Hematopoietic multipotent progenitor cell (in vitro differentiated cells): Measurements from ENCODE around the gene MYRIP. TPM values are rescaled to one million over a fixed set of nuclear protein-coding genes. Genes with fewer than 3 reads are reported as not detected.
"Not testable (repeated sequence)": the region's sequence is repeated elsewhere in the genome, so short reads cannot be mapped to it uniquely, and the experiment has no call there.

Source experiments
- DNase-seq, 3 donors: peaks; one replicate each; pipeline ENCODE4 v3.0.0-alpha.2; 2011 to 2015; ENCODE audit warnings: low read depth in 2 of 3, low spot score in 2 of 3
- total RNA-seq: library from RNA; depleted of rRNA; stranded (reverse); fragments of >200 nt; gene quantifications from one replicate; pipeline ENCODE4 v1.2.3, GENCODE V29; 2012

MYRIP gene
- total RNA-seq: under 0.01 TPM

DNA sequence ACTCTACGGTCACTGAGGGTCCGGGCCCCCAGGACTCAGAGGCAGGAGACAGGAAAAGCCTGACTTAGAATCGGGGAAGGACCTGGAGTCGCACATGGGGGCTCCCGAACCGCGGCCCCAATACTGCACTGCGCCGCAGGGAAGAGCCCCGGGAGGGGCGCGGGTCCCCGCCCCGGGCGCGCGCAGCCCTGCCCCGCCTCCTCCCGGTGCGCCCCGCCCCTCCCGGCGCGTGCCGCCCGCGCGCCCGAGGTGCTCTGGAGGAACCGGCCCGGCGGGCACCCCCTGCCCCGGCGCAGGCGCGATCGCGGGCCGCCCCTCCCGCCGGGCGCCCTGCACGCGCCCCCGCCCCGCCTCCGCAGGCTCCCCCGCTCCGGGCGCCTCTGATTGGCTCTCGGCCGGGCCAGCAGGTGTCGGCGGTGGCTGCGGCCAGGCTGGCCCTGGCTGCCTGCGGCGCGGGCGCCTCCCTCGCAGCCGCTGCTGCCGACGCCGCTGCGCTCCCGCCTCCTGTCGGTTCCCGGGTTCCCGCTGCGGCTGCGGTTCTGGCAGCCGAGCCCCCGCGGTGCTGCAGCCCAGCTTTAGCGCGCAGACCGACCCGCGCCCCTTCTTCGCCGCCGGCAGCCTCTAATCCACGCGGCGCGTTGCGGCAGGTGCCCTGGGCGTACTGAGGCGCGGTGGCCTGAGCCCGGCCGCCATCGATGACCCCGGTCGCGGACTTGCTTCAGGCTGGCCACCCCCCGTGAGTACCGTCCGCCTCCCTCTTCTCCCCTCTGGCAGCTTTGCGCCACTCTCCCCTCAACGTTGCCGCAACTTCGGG is at the start of gene MYRIP:
Gene MYRIP (plus strand): TSS at position 429 of the 814 bp plus-strand sequence. CDS start 91,208 bp downstream, outside the sequence.
- DNase-seq: peak in 2 of 3 donors; percentile 64 to 69

- no peak for DNase-seq
Measured at GRCh38 chr3:39760325-39760724, 49.1 kb upstream of the MYRIP start.

DNA sequence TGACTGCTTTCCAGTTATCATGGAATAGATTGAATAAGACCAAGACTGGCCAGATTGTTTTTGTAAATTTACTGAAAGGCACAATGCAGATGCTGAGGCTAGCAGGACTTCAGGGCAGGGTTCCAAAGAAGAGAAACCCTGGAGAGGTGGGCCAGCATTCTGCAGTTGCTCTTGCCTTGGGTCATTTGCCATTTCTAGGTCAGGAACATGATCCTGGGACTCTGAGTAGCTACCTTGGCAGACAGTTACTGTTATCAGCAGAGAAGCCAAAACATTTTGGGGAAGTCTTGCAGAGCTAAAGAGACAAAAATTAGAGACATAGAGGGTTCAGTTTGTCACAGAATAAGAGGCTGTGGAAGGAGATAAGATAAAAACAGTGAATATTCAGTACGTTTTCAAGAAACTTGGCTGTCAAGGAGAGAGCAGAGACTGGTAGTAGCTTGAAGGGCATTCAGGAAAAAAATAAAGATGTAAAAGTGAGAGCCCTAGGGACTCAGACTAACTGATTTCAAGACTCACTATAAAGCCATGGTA is 46.8 kb upstream of the MYRIP start:
- DNase-seq: peak in 1 of 3 donors; percentile 4

DNA sequence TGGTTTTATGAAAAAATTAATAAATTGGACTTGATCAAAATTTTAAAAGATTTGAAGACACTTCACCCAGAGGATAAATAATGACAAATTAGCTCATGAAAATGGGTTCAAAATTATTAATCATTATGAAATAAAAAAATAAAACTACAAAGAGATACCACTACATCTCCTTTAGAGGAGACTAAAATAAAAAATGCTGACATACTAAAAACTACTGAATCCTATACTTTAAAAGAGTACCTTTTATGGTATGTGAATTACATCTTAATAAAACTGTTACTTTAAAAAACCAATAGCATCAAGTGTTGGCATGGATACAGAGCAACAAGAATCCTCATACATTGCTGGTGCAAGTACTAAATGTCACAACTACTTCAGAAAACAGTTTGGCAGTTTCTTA is 46.0 kb upstream of the MYRIP start:
- no peak for DNase-seq

DNA sequence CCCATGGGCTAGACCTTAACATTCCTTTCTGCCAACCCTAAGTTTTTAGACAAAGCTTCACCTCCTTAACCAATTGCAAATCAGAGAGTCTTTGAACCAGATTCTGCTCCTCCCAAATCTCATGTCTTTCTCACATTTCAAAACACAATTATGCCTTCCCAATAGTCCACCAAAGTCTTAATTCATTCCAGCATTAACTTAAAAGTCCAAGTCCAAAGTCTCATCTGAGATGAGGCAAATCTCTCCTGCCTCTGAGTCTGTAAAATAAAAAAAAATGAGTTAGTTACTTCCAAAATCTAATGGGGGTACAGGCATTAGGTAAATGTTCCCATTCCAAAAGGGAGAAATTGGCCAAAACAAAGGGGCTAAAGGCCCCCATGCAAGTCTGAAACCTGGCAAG is 43.8 kb upstream of the MYRIP start:
- DNase-seq: no peak

GRCh38 chr3:39766433-39766832 is 43.0 kb upstream of the MYRIP start:
- DNase-seq: no peak

- not testable (repeated sequence) for DNase-seq
Measured at GRCh38 chr3:39766909-39767308, 42.5 kb upstream of the MYRIP start.

- not testable (repeated sequence) for DNase-seq
Measured at GRCh38 chr3:39778168-39778567, 31.2 kb upstream of the MYRIP start.

- DNase-seq: no peak
Measured at GRCh38 chr3:39779511-39780230, 29.7 kb upstream of the MYRIP start.

DNA sequence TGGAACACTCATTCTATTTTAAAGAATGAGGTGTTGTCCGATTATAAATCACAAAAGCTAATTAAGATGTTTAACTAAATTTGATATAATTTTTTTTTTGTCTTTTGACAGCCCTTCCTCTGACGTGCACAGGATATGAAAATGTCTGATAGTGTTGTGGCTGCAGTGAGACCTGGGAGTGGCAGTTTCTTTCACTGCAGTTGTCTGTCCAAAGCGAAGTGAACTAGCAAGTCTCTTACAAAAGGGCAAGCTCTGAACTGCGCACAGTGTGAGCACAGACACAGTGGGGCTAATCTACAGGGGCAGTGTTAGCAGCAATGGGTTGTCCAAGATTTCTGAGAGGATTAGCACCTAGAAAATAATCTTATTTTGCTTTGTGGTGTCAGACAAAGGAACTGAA is 29.1 kb upstream of the MYRIP start:
- no peak for DNase-seq

DNA sequence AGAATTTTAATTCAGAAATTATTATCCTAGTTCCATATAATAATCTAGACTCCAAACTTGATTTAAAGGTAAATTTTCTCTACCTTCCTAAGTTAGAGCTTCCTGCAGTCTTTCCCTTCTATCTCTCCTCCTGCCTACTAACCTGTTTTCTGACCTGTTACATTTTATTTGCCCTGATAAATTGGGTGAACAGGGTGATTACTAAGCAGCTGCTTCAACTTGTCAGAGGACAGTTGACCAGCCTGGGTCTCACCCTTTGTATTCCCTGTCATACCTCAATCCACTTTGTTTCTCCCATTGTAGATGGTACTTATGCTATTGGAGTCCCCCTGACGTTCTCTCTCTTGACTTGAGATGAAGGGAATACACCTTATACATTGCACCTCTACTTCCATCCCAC is 28.4 kb upstream of the MYRIP start:
- DNase-seq: no peak

DNA sequence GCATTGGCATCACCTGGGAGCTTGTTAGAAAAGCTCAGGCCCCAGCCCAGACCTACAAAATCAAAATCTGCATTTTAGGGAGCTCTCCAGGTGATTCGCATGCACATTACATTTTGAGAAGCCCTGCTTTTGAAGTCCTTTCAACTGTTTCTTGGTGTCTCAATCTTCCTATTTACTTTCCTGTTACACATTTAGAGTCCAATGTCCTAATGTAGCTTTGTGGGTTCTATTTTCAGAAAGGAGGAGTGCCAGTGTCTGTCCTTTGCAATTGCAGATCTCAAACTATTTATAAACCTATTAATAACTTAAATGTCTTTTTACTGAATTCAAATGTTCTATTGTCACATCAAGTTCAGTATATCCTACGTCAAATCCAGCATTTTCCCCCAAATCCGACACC is 27.8 kb upstream of the MYRIP start:
- DNase-seq: no peak

DNA sequence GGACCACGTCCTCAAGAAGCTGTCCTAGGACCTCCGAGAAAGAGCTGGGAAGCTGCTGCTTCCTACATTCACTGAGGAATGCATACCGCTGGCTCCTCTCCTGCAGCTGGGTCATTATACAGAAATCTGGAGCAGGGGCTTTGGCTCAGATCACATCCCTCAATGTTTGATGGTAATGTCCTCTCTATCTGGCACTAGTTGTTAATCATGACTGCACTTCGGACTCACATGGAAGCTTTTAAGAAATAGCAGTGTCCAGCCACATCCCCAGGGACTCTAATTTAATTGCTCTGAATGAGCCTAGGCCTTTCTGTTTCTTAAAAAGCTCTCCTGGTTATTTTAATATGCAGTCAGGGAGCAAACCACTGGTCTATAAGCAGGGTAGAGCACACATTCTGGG is 25.7 kb upstream of the MYRIP start:
- no peak for DNase-seq

DNA sequence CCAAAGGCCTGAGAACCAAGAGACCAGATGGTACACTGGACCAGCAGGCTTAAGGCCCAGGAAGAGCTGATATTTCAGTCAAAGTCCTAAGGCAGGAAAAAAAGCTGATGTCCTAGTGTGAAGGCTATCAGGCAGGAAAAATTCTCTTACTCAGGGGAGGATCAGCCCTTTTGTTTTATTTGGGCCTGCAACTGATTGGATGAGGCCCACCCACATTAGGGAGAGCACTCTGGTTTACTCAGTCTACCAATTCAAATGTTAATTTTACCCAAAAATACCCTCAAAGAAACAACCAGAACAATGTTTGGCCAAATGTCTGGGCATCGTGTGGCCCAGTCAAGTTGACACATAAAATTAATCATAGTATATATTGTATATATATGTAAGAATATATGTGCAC is 24.5 kb upstream of the MYRIP start:
- DNase-seq: no peak

DNA sequence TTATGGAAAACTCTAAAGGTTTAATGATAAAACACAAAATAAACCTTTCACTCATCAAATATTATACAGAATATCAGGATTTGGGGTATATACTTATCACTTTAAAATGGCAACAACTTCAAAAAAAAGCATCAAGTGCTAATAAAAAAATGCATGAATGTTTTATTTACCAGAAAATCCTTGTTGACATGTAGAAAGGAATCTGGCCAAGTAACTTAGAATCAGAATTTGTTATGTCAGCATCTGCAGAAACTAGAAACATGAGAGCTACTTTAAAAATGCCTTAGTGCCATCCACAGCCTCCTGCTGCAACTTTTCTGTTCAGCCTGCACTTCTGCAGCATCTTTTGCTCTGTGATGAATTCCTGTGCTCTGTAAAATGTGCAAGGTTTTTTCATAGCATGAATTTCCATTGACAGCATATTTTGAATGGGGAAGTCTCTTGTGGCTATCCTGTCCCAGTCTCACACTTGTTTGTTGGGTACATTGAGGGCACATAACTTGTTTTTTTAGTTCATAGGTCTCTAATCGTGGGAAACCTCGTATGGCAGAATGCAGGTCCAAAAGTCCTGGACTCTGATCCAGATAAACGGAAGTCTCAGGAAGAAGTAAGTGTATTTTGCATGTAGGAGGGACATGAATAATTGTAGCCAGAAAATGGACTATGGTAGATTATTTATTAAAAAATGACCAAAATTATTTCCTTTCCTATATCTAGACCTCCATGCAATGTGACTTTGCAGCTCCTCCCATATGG is 21.1 kb upstream of the MYRIP start:
- no peak for DNase-seq

DNA sequence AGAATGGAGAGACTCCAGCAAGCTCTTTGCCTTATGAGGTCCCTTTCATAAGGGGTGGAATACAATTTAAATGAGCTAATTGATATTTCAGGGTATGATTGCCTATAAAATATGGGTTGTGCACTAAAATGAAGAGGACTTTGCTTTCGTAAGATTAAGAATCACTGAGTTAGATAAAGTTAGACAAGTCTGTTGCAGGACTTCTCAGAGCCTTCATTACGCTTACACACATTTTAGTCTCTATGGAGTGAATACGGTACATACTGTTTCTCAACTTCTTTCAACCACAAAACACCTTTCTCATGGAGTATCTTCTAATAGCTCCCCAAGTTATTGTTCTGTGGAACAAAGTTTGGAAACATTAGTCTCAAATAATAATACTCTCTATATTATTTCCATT is 17.8 kb upstream of the MYRIP start:
- DNase-seq: no peak

- DNase-seq: no peak
Measured at GRCh38 chr3:39794880-39795279, 14.5 kb upstream of the MYRIP start.

GRCh38 chr3:39801216-39801615 is 8.2 kb upstream of the MYRIP start:
- DNase-seq: peak in 1 of 3 donors; percentile 2

- DNase-seq: not testable (repeated sequence)
Measured at GRCh38 chr3:39802486-39802885, 6.9 kb upstream of the MYRIP start.

DNA sequence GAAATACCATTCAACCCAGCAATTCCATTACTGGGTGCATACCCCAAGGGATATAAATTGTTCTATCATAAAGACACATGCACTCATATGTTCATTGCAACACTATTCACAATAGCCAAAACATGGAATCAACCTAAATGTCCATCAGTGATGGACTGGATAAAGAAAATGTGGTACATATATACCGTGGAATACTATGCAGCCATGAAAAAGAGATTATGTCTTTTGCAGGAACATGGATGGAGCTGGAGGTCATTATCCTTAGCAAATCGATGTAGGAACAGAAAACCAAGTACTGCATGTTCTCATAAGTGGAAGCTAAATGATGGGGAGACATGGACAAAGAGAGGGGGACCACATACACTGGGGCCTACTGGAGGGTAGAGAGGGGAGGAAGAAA is 5.5 kb upstream of the MYRIP start:
- DNase-seq: no peak

DNA sequence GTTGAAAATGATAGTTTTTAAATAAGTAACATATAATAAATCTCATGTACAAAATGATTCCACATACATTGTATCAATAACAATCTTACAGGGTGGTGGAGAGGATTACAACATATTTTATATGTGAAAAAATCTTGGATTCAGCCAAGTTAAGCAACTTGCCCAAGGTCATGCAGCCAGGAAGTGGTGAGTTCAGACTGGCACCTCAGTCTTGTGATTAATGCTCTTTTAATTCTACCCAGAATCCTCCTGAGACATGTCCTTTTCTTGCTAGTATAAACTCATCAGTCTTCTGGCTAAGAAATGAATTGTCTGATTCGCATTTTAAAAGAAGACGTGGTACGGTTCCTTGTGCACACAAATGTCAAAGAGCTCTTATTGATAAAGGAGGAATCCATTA is 4.5 kb upstream of the MYRIP start:
- DNase-seq: no peak
